Glomerular visceral epithelial cell (primary cell): ENCODE measurements around the gene HHLA2.

Experiments used
- DNase-seq: peaks from one replicate; pipeline ENCODE4 v3.0.0-alpha.2; 2016; ENCODE audit errors: extremely low spot score

HHLA2 gene

DNA sequence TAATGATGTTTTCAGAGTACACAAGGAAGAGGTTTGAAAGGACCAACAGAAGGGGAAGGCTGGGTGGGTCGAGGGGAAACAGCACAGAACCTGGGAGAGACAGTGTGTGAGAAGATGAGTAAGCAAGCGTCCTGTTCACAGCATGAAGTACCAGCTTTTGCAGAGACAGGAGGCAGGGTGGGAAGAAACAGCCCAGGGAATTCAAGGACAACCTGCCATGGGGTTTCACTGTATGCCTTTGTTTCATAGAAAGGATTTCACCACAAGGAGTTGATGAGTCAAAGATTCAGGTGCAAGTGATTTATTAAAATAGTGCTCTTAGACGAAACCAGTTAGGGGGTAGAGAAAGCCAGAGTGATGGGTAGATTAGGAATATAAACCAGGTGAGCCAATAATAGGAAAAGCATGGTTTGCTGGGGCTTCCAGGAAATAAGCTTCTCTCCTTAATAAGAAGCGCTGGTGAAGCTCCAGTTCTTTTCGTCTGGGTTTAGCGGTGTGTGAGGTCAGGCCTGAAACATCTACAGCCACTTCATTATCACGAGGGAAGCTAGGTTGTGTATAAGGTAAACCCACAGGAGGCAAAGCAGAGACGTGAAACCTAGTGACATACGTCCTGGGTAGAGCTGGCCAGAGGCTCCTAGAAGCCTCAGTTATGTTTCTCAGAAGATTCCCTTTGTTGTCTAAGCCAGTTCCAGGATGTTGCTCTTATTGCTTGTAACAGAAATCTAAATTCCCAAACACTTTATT is 3.9 kb downstream of the HHLA2 start:
- DNase-seq, result no peak

DNA sequence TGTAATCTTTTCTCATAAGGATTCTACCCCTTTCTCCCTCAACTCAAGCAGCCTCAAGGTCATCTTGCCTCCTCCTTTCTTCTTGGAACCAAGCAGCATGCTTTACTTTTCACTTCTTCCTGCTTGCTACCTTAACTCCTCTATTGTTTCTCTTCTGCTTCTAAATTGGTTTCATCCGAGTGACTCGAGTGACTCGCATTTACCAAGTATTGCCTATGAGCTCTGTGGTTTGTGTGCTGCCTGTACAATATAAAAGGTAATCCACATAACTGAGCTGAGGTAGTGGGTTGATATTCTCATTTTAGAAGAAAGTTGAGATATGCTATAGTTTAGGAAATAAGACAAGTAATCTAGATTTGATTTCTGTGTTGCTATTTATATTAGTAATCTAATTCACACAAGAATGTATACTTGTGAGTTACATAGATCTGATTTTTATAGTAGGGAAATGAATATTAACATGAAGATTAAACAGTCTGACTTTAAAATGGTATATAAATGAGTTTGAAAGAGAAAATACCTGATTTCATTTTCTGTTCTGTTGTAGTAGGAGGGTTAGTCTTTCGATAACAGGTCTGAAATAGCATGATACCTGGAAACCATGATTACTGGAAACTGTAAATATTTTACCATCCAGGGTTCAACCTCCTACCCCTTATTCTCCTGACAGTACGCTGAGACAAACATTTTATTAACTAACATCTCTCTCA is 5.5 kb downstream of the HHLA2 start:
- DNase-seq, result peak; percentile 36

DNA sequence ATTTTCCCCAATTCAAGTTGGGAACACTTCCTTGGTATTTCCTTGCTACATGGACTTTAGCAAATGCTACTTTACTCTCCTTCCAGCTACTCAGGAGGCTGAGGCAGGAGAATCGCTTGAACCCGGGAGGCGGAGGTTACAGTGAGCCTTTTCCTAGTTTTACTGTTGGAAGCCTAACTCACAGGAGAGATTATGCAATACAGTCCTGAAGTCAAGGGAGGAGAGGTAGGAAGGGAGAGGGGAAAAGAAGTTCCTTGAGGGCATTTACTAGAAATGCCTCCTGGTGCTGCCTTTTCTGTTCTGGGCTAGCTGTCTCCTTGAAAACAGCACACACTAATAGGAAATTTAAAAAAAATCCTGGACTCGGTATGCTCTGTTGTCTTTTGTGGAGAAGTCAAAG is 6.2 kb downstream of the HHLA2 start:
- no peak for DNase-seq

DNA sequence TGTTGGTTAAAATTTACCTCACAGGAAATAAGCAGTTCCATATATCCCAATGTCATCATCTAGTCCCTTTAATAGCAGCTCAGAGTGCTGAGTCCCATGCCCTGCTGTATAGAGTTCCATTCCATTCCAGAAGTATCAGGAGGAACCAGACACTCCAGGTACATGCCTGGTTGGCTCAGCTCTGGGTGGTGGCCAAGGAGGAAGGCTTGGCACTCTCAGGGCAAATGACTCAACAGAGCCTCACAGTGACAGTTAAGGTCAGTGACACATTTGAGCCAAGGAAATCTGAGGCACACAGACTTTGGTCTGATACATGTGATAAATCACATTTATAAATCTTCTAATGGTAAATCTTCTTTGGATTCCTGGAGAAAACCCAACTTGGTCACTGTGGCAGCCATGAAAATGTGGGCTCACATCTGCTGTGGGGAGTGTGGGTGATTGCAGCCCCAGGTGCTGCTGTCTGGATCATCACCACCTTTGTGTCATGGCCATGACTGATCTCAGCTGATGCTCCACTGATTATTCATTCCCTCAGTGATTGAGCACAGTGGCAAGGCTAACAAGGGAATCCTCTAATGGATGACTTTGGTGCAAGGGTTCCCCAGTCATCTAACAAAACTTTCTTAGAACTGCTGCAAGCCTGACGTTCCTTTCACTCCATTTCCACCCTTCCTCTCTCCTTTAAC is 9.3 kb downstream of the HHLA2 start:
- DNase-seq, result peak; percentile 24

DNA sequence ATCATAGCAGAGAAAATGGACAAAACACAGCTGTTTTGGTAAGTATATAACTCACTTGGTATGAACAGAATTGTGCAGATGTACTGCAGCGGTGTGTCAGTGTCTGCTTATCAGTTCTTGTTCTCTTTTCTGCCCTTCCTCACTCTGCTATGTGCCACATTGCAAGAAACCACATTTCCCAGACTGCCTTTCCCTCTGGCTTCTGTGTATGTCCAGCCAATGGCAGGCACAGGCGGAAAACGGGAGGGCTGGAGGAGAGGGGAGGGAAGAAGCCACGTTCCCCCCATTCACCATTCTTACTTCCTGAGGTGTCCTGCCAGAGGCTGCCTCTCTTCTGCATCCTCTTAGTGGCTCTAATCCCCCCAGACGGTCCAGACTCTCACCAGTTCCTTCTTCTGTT is 15.4 kb downstream of the HHLA2 start:
- DNase-seq, result no peak

DNA sequence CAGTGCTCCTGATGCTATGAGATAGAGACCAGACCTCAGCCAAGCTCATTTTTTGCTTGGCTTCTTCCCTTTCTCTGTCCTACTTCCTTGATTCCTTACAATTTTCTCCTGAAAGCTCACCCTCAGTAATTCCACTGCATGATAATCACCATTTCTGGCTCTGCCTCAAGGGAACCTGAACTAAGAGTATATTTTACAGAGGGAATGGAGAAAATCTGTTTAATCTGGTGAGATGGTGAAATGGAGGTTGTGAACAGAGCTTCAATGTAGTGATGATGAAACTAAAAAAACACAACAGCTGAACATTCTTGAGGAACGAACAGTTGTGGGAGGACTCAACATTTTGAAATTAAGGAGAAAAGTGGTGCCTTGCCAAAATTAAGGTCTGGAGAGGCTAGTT is 16.3 kb downstream of the HHLA2 start:
- no peak for DNase-seq

DNA sequence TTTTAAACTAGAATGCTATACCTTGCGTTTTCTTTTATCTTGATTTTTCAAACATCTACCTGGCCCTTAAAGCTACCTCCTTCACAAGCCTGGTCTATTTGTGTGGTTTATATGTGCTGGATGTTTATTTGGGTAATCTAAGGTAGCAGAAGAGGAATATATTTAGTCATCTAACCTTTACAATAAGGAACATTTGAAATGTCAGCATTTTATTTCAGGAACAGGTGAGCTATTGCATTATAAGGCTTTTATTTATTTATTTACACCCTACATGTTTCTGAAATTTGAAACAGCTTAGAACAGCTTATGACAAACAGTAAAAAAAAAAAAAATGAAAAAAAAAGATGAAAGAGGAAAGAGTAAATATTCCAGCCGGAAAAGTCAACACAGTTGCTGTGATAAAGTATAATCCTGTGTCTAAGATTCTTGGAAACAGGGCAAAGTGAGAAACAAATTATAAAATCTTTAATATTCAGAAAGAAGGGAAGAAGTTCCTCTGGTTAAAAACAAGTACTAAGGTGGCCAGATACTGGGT is 19.5 kb downstream of the HHLA2 start:
- DNase-seq, result no peak

DNA sequence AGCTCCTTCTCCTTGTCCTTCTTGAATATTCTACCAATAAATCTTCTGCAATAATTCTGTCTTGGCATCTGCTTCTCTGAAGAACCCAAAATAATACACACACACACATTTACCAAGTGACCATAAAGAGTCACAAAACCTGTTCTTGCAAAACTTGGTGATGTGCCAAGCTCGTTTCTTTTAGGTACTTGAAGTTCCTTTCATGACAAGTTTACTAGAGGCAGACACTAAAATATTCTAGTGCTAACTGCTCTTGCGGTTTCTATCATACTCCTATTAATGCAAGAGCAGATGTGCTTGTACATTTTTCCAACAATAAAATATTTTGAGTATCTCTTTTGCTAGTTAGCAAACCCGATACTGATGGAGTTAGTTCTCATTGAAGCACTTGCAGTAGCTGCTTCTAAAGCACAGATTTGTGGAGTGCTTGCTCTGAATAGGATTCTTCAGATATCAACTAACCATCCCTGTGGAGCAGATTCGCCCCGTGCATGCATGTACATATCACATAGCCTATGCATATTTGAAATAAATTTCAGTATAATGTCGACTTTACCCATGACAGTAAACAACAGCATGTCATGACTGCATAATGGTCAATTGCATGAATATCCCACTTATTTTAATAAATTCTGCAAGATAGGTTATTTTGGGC is 23.2 kb downstream of the HHLA2 start:
- no peak for DNase-seq

DNA sequence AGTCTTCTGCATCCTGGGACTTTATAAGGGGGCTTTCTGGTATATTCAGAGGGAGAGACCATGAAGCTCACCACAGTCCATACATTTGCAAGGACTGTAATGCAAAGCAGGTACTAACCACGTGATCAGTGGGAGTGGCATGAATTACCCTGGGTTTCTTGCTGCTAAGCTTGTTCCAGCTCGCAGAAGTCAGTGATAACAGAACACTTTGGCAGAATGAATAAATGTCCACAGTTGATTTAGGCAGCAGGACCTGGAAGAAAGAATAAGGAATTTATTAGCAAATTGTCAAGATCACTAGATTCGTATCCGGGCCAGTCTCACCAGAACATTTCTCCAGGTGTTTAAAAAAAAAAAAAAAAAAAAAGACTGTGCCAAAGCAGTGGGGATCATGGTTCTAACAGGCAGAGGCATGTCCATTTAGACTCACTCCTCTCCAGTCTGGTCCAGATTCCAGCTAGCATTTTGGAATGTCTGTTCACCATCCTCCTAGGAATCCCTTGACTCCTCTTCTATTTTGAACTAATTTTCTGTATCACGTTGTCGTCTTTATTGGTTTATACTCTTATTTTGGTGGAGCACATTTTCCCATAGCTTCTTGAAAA is 24.5 kb downstream of the HHLA2 start:
- no peak for DNase-seq

DNA sequence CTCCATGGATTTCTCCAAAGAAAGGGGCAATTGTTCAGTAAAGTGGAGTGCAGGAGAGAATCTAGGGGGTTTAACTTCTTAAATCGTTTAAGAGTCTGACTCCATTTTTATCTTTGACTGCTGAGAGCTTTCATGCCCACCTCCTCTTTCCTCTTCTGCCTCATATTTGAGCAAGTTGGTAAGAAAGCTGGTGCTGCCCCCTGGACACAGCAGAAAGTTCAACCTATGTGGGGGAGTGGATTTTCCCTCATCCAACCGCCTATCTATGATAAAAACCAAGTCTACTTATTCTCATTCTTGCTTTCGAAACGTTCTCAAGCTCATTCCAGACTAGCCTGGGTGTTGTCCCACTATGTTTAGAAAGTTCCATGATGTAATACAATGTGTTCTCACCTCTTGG is 26.0 kb downstream of the HHLA2 start:
- no peak for DNase-seq

DNA sequence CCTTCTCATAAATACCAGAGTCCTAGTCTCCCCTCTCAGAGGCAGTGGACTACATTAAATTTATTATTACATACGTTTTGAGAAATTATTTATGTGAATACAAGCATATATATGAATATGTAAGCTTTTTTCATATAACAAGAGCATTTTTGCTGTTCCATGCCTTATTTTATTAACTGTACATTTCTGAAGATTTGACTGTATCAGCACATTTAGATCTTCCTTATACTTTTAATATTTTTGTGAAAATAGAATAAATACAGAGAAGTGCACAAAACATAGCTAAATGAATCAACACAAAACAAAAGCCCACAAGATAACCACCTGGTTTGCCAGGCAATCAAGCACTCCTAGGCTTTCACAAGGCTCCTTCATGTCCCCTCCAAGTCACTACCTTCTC is 27.8 kb downstream of the HHLA2 start:
- no peak for DNase-seq

DNA sequence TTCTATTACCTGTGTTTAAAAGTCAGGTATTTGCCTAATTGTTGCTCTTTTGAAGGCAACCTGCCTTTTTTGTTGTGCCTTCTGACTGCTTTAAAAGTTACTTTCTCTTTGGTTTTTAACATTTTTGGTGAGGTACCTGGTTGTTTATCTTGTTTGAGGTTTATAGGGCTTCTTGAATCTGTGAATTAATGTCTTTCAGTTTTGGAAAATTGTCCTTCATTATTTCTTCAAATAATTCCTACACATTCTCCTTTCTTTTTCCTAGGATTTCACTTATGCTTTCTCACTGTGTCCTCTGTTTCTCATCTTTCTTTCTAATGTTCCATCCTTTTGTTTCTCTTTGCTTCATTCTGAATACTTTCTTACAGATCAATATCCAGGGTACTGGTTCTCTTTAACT is 30.8 kb downstream of the HHLA2 start:
- no peak for DNase-seq

DNA sequence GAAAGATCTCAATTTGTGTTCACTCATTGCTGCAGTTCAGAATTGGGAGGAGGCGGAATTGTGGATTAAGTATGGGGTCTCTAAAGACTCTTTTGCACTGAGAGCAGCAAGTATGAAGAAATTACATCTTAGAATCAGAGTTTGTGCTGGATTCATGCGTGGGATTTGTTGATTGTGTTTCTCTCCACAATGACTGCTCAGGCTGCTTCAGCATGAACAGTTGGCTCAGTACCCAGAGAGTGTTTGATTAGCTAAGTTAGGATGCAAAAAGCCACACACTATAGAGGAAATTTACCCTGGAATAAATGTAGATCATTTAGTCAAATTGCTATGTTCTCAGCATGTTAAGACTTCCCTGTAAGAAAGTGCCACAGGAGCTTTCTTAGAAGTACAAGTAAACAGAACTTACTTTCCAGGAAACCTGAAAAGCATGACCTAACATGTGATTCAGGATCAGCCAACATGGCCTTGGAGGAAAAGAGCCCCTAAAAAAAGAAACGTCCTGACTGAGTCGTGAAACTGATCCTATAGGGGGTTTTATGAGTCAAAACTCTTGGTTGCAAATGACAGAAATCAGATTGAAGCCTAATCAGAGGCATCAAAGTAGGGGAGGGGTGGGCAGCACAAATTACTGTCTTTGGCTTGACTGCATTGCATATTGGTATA is 32.6 kb downstream of the HHLA2 start:
- DNase-seq, result no peak

DNA sequence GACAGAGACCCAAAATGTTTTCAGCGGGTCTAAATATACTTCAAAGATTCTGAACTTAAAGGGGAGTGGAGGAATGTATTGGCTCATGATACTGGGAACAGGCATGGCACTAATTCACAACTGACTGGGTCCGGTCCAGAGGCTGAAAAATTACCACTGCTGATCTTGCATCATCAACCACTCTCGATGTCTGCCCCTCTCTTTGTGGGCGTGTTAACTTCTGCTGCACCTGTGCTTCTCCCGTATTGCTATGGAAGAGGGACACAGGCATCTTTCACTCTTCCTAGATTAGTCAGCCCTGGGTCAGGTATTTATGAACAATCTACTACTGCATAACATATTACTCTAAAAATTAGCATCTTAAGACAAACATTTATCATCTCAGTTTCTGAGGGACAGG is 33.2 kb downstream of the HHLA2 start:
- no peak for DNase-seq

DNA sequence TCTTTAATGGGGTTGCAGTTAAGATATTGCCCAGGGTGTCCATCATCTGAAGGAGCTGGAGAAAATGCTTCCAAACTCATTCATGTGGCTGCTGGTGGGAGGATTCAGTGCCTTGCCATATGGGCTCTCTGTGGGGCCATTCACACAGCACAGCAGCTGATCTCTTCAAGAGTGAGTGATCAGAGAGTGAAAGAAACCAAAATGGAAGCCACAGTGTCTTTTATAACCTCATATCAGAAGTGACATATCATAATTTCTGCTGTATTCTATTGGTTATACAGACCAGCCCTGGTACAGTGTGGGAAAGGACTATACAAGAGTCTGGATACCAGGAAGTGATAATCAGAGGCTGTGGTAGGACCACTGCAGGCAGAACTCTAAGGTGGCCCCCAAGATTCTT is 33.6 kb downstream of the HHLA2 start:
- DNase-seq, result no peak

DNA sequence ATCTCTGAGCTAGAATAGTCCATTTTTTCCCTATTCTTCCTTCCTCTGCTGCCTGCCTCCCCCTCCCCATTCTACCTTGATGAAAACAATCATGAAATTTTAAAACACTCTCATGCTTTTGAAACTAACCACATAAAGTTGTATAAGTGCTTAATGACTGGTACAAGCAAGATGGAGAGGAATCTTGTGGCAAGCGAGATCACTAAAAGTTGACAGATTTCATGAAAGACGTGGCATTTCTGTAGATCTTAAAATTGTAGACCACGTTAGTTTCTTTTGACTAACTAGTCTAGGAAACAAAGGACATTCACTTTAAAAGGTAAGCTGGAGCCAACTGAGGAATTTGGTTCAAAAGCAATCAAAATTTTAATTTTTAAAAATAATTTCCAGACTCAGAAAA is 35.4 kb downstream of the HHLA2 start:
- no peak for DNase-seq

DNA sequence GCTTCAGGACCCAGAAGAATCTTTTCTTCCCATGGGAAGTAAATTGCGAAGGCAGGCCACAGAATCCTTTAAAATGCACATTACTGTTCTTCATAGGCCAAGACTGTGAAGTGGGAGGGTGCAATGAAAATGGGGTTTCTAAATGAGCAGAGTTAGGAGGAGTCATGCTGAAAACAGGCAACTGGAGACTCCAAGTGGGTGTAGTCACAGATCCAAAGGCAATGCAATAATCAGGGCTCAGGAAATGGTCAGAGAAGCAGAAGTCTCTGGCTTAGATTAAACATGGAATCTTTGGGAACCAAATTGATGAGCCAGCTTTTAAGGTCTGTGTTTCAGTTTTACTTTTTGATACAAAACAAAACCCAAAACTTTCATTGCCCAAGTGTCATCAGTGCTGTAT is 37.6 kb downstream of the HHLA2 start:
- DNase-seq, result no peak

DNA sequence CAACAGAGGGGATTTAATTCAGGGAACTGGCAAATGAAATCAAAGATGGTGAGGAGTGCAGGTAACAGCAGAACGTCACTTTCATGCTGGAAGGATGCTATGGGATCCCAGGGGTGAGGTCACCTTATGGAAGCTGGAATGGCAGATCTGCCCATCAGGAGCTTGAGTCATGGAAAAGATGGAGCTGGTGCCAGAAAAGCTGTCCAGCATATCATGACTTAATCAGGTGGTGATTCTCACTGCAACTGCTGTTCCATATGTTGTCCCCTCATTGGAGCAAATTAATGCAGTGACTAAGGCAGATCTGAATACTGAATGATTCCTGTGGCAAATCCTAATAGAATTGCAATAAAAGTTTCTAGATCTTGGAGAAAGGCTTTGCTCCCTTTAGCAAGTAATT is 38.4 kb downstream of the HHLA2 start:
- no peak for DNase-seq

DNA sequence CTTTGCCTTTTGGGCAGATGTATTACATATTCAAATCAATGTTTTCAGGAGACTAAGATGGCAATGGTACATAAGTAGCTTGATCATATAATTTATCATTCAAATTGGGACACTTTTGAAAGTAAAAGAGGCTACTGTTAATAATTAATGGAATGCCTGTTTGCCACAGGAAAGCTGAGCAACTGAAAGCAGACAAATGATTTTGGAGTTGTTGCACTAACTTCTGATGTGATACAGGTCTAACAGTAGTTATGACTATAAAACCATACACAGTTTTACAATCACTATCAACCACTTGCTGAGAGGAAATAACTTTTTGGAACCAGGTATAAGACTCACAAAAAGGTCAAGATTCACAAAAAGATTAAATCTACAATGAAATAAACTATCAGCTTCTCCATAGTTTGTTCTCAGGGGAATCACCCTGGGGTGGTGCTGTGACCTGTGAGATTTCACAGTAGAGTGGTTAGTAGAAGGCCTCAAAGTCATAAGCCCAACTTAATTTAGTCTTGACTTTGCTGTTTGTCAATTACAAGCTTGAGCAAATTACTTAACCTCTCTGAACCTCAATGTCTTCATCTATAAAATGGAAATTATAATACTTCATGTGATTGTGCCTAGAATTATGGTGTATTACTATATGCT is 42.7 kb downstream of the HHLA2 start:
- DNase-seq, result no peak

DNA sequence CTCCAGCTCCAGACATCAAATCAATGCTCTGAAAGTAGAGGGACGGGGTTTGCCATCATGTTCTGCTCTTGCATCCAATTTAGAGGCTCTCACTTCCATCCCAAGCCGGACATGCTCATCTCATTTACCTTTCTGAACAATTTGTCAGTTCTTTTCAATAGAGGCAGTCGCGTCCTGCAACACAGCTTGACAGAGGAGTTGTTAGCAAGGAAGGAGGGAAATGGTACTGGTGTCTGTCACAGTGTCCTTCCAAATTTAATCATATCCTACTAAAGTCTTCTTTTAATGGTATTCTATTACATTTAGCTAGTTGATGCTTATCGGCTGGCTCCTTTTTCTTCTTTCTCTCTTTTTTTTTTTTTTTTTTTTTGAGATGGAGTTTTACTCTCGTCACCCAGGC is 45.6 kb downstream of the HHLA2 start:
- no peak for DNase-seq
